Body of pancreas (tissue), 4 donors: ENCODE measurements around the gene ADAM11.

ENCODE experiments used
- CTCF ChIP-seq, 7 experiments: fragments of 450-650 bp in 4 of 7; fragments of 200-600 bp in 3 of 7; sonication (generic) in 3 of 7; IDR thresholded peaks; one replicate each; pipeline ENCODE4 v1.5.1; 2016 to 2019; ENCODE audit warnings: antibody characterized with exemption in 7 of 7
- POLR2A ChIP-seq, 3 donors: fragments of 450-650 bp; IDR thresholded peaks; one replicate each; pipeline ENCODE4 v1.6.1; 2016; ENCODE audit warnings: antibody characterized with exemption in 3 of 3, mild to moderate bottlenecking in 2 of 3

DNA sequence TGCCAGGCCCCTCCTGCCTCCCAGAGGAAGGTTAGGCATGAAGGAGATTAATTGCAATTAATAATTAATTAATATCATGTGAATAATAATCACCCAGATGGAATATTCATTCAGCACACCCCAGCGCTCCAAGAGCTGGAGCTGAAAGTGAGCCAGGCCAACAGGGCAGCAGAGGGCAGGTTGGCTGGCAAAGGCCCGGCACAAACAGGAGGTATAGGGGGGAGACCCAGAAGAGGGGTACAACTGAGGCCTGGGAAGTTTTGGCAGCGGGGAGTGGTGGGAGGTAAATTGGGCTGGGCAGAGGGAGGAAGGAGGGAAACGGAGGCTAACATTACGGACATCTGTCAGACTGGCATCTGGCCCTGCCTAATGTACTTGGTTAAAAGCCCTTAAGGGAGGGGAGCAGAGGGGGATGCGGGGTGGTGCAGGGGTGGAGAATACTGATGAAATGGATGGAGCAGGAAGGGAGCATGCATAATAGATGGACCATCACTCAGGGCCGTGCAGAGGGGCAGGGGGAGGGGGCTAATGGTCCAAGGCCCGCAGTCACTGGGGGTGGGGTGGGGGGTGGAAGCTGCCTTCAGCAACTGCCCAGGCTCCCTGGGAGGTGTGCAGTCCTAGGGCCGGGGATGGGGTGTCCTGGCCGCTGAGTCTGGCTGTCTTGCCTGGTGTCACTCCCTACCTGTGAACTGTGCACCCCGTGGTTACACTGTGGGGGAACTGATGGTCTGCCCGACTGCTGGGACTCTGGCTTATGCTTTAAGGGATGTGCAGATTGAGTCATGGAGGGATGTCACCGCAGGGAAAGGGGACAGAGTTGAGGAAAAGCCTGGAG, 1.9 kb downstream of the ADAM11 start:
- no peak for TF ChIP-seq POLR2A (IDR thresholded peaks at IDR 0.05)
- TF ChIP-seq CTCF (IDR thresholded peaks at IDR 0.05), result no peak
